Smooth muscle cell (in vitro differentiated cells): ENCODE measurements around the gene DNAH1. TPM values are rescaled to one million over a fixed set of nuclear protein-coding genes. Genes with fewer than 3 reads are reported as not detected.

ENCODE experiments used
- DNase-seq: peaks from one replicate; lab custom pipeline; 2025; ENCODE audit not compliant: unreplicated experiment; lab: John Stamatoyannopoulos, UW
- H2AFZ ChIP-seq: fragments of 200-600 bp; sonication (generic); 2 replicates; pipeline ENCODE4 v1.6.0; 2016; ENCODE audit warnings: antibody characterized with exemption, low read depth, mild to moderate bottlenecking
- H3F3A ChIP-seq: fragments of 200-600 bp; sonication (generic); 2 replicates; pipeline ENCODE4 v1.6.0; 2017; ENCODE audit warnings: antibody characterized with exemption, low read depth
- H3K27ac ChIP-seq: fragments of 200-600 bp; sonication (generic); 2 replicates; pipeline ENCODE4 v1.5.1; 2016; ENCODE audit warnings: low read depth, mild to moderate bottlenecking
- H3K27me3 ChIP-seq: fragments of 200-600 bp; sonication (generic); 2 replicates; pipeline ENCODE4 v1.6.1; 2016; ENCODE audit warnings: low read depth, mild to moderate bottlenecking
- H3K36me3 ChIP-seq: fragments of 200-600 bp; sonication (generic); 2 replicates; pipeline ENCODE4 v1.5.1; 2016; ENCODE audit warnings: low read depth
- H3K4me1 ChIP-seq: fragments of 200-600 bp; sonication (generic); 2 replicates; pipeline ENCODE4 v1.5.1; 2016; ENCODE audit warnings: low read depth
- H3K4me2 ChIP-seq: fragments of 200-600 bp; sonication (generic); 2 replicates; pipeline ENCODE4 v1.6.0; 2016; ENCODE audit warnings: mild to moderate bottlenecking
- H3K4me3 ChIP-seq: fragments of 200-600 bp; sonication (generic); 2 replicates; pipeline ENCODE4 v1.5.1; 2016; ENCODE audit warnings: mild to moderate bottlenecking
- H3K79me2 ChIP-seq: fragments of 200-600 bp; sonication (generic); 2 replicates; pipeline ENCODE4 v1.6.0; 2016; ENCODE audit warnings: low read depth, mild to moderate bottlenecking
- H3K9ac ChIP-seq: fragments of 200-600 bp; sonication (generic); 2 replicates; pipeline ENCODE4 v1.6.0; 2016; ENCODE audit warnings: low read depth
- H3K9me3 ChIP-seq: fragments of 200-600 bp; sonication (generic); replicated peaks from 2 replicates; pipeline ENCODE4 v1.5.1; 2016; ENCODE audit warnings: low read depth
- H4K20me1 ChIP-seq: fragments of 200-600 bp; sonication (generic); 2 replicates; pipeline ENCODE4 v1.6.0; 2016; ENCODE audit warnings: low read depth
- WGBS: methylation state at CpG from one replicate; pipeline ENCODE4 v1.1.7; 2016; ENCODE audit warnings: low lambda C conversion rate; 5-methylcytosine and 5-hydroxymethylcytosine counted together
- polyA plus RNA-seq: library from polyadenylated mRNA; unstranded; fragments of >200 nt; fragmentation: Nextera tagmentation; extraction: Ambion mirVana; gene quantifications from 2 replicates; pipeline ENCODE4 v1.2.1, GENCODE V29; 2016
- total RNA-seq: library from RNA; depleted of rRNA; stranded (reverse); fragments of >200 nt; gene quantifications from 2 replicates; pipeline ENCODE4 v1.2.3, GENCODE V29; 2014
- TF ChIP-seq, protein P1 (sequence below): fragments of 200-600 bp; sonication (generic); IDR thresholded peaks from 2 replicates; pipeline ENCODE4 v1.5.1; 2017; ENCODE audit warnings: borderline replicate concordance, mild to moderate bottlenecking, antibody characterized with exemption; ENCODE audit not compliant: insufficient read depth, poor library complexity, severe bottlenecking

DNAH1 gene
- total and polyA plus RNA-seq, 2 experiments from 2014 or later, result 0.54 to 3.7 TPM

DNA sequence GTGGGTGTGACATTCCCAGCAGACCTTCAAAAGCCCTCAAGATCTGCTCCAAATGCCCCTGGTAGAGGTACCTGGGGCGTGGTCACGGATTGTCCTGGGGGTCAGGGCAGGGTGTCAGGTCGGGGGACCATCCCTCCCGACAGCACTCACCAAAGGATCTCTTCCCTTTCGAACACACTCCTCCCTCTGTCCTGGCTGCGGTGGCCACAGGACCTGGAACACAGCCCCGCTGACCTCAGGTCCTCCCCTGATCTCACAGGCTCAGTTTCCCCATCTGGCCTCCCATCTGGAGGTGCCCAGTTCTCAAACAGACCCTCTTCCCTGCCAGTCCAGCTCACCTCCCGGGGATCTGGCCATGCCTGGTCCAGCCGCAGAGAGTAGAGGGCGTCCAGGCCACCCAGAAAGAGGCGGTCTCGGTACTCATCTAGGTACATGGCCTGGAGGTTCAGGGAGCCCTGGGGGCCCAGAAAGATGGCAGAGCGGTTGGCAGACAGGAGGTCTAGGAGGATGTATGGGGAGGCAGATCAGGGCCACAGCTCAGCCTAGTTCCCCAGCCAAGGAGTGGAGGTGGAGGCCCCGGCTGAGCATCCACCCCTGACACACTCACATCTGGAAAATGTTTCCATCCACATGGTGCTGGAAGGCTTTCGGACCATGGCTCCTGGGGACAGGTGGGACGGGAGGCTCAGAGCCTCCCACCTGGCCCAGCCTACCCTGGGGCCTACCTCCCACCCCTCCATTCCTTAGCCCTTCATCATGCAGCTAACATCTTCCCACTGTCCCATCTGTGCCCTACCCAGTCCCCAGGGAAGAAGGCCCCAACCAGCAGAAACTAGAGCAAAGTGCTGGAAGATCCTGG is 126.5 kb downstream of the DNAH1 start:
- 93% methylated on average over 16 of the region's 16 CpGs for WGBS
- Histone ChIP-seq H3K9me3 (no peaks in the 10 kb centered on the region), H3K4me2 (no peak overlapping the region), H3K9ac (no peak overlapping the region), H3K4me1 (no peaks in the 10 kb centered on the region), H3K27me3 (no peaks in the 10 kb centered on the region), H3K36me3 (no peaks in the 10 kb centered on the region), H2AFZ (no peak overlapping the region), H4K20me1 (no peaks in the 10 kb centered on the region), H3K79me2 (no peaks in the 10 kb centered on the region), H3F3A (no peaks in the 10 kb centered on the region), H3K27ac (no peak overlapping the region), H3K4me3 (no peak overlapping the region)
- TF ChIP-seq, protein P1, sequence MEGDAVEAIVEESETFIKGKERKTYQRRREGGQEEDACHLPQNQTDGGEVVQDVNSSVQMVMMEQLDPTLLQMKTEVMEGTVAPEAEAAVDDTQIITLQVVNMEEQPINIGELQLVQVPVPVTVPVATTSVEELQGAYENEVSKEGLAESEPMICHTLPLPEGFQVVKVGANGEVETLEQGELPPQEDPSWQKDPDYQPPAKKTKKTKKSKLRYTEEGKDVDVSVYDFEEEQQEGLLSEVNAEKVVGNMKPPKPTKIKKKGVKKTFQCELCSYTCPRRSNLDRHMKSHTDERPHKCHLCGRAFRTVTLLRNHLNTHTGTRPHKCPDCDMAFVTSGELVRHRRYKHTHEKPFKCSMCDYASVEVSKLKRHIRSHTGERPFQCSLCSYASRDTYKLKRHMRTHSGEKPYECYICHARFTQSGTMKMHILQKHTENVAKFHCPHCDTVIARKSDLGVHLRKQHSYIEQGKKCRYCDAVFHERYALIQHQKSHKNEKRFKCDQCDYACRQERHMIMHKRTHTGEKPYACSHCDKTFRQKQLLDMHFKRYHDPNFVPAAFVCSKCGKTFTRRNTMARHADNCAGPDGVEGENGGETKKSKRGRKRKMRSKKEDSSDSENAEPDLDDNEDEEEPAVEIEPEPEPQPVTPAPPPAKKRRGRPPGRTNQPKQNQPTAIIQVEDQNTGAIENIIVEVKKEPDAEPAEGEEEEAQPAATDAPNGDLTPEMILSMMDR, result no peak
- no peak for DNase-seq

DNA sequence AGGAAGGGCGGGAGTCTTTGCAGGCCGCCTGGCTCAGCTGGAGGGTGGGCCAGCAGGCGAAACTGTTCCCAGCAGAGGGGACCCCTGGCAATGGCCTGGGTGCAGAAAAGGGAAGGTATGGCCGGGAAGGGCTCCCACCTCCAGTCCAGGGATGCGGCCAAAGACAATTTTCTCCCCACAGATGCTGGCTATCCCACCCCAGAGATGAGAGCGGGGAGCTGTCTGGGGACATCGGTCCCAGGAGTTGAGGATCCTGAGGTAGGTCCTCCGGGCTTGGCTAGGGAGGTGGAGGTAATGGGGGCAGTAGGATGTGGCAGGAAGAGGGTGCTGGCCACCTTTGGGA is 127.1 kb downstream of the DNAH1 start:
- DNase-seq, result no peak
- WGBS, result 93% methylated on average over 8 of the region's 8 CpGs
- Histone ChIP-seq H2AFZ (no peak overlapping the region), H3K9ac (no peak overlapping the region), H3F3A (no peaks in the 10 kb centered on the region), H3K4me2 (no peak overlapping the region), H3K27me3 (no peaks in the 10 kb centered on the region), H3K79me2 (no peaks in the 10 kb centered on the region), H3K36me3 (no peaks in the 10 kb centered on the region), H3K9me3 (no peaks in the 10 kb centered on the region), H3K4me1 (no peaks in the 10 kb centered on the region), H4K20me1 (no peaks in the 10 kb centered on the region), H3K4me3 (no peak overlapping the region), H3K27ac (no peak overlapping the region)
- TF ChIP-seq, protein P1, result no peak

- no peak overlapping the region for H3K27ac ChIP-seq
- no peaks in the 10 kb centered on the region for H4K20me1 ChIP-seq
- DNase-seq, result no peak
- no peaks in the 10 kb centered on the region for H3K9me3 ChIP-seq
- no peak overlapping the region for H3K4me3 ChIP-seq
- no peaks in the 10 kb centered on the region for H3K79me2 ChIP-seq
- no peaks in the 10 kb centered on the region for H3K27me3 ChIP-seq
- no peaks in the 10 kb centered on the region for H3K4me1 ChIP-seq
- 91% methylated on average over 25 of the region's 25 CpGs for WGBS
- no peak overlapping the region for H3K4me2 ChIP-seq
- H2AFZ ChIP-seq, result no peak overlapping the region
- no peaks in the 10 kb centered on the region for H3F3A ChIP-seq
- H3K36me3 ChIP-seq, result no peaks in the 10 kb centered on the region
- TF ChIP-seq, protein P1, result no peak
- no peak overlapping the region for H3K9ac ChIP-seq
These were observed 127.9 kb downstream of the DNAH1 start for GRCh38 chr3:52443791-52444687.
